Esophagus squamous epithelium (tissue), 4 donors: ENCODE results near the gene KDM3B.

Experiments used
- POLR2A ChIP-seq, 4 donors: fragments of 450-650 bp; IDR thresholded peaks; one replicate each; pipeline ENCODE4 v1.6.1; 2017; ENCODE audit warnings: antibody characterized with exemption in 4 of 4, mild to moderate bottlenecking in 4 of 4, moderate library complexity in 3 of 4
- TF ChIP-seq, protein P1 (sequence below), 6 experiments: fragments of 450-650 bp in 4 of 6; fragments of 200-600 bp in 2 of 6; sonication (generic) in 2 of 6; IDR thresholded peaks; one replicate each; pipeline ENCODE4 v1.5.1; 2016 to 2019; ENCODE audit warnings: antibody characterized with exemption in 6 of 6, mild to moderate bottlenecking in 4 of 6, moderate library complexity in 4 of 6

DNA sequence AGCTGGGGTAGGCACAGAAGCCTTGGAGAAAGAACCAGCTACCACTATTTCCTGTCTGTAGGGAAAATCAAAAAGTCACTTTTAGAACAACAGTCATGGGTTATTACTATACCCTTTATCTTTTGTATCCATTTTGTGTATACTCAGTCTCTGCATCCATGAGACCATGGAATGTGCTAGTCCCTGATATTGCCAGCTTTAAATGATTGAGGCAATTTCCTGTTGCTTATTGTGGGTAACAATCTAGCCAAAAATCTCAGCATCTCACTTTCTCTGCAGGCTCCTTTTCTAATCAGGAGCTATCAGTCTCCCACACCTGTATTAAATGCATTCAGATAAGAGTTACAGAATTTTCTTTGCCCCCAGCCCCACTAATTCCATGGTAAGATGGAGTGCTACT is 968 bp upstream of the KDM3B start:
- TF ChIP-seq, protein P1, sequence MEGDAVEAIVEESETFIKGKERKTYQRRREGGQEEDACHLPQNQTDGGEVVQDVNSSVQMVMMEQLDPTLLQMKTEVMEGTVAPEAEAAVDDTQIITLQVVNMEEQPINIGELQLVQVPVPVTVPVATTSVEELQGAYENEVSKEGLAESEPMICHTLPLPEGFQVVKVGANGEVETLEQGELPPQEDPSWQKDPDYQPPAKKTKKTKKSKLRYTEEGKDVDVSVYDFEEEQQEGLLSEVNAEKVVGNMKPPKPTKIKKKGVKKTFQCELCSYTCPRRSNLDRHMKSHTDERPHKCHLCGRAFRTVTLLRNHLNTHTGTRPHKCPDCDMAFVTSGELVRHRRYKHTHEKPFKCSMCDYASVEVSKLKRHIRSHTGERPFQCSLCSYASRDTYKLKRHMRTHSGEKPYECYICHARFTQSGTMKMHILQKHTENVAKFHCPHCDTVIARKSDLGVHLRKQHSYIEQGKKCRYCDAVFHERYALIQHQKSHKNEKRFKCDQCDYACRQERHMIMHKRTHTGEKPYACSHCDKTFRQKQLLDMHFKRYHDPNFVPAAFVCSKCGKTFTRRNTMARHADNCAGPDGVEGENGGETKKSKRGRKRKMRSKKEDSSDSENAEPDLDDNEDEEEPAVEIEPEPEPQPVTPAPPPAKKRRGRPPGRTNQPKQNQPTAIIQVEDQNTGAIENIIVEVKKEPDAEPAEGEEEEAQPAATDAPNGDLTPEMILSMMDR (IDR thresholded peaks at IDR 0.05), result no peak
- TF ChIP-seq POLR2A (IDR thresholded peaks at IDR 0.05), result no peak
